IPS-18a (cell line): ENCODE results near the gene TRIM52.

Experiments used
- H3K27ac ChIP-seq: one replicate; pipeline ENCODE4 v1.5.1; 2013; ENCODE audit warnings: low read length
- H3K27me3 ChIP-seq: one replicate; pipeline ENCODE4 v1.6.1; 2013; ENCODE audit warnings: mild to moderate bottlenecking, low read length; ENCODE audit not compliant: control insufficient read depth, insufficient read depth
- H3K36me3 ChIP-seq: one replicate; pipeline ENCODE4 v1.6.1; 2013; ENCODE audit warnings: low read depth, low read length; ENCODE audit not compliant: control insufficient read depth
- H3K4me1 ChIP-seq: one replicate; pipeline ENCODE4 v1.6.1; 2013; ENCODE audit warnings: low read depth, low read length; ENCODE audit not compliant: control insufficient read depth
- H3K4me3 ChIP-seq: one replicate; pipeline ENCODE4 v1.5.1; 2013; ENCODE audit warnings: low read length
- H3K9ac ChIP-seq: one replicate; pipeline ENCODE4 v1.6.1; 2013; ENCODE audit warnings: mild to moderate bottlenecking, low read length, moderate library complexity
- H3K9me3 ChIP-seq: one replicate; pipeline ENCODE4 v1.6.1; 2013; ENCODE audit warnings: low read depth, low read length; ENCODE audit not compliant: control insufficient read depth

Gene TRIM52

DNA sequence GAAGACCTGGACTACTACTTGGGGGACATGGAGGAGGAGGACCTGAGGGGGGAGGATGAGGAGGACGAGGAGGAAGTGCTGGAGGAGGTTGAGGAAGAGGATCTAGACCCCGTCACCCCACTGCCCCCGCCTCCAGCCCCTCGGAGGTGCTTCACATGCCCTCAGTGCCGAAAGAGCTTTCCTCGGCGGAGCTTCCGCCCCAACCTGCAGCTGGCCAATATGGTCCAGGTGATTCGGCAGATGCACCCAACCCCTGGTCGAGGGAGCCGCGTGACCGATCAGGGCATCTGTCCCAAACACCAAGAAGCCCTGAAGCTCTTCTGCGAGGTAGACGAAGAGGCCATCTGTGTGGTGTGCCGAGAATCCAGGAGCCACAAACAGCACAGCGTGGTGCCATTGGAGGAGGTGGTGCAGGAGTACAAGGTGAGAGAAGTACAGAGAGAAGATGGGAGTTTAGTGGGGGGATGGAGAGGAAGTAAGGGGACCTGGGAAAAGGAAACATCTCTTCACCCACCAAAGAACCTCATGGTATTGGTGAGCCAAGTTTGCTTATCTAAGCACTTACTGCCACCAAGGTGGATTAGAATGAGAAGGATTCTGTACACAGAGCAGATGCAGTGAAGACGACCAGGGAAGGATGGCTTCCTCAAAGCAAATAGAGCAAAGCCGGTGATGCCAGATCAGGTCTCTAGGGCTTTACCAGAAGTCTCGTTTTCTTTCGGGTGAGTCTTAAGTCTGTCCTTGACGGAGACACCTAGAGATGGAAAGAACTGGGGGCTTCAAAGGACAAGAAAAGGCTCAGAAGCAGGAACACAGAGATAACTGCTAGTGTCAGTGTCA, 36.3 kb downstream of the TRIM52 start:
- H3K36me3 ChIP-seq, result no peaks in the 10 kb centered on the region
- H3K9me3 ChIP-seq, result no peaks in the 10 kb centered on the region
- H3K4me1 ChIP-seq, result peaks cover 7% of the 10 kb centered on the region
- peak overlapping the region; percentile 73 for H3K4me3 ChIP-seq
- H3K9ac ChIP-seq, result peak overlapping the region; percentile 70
- peak overlapping the region; percentile 61 for H3K27ac ChIP-seq
- no peaks in the 10 kb centered on the region for H3K27me3 ChIP-seq

DNA sequence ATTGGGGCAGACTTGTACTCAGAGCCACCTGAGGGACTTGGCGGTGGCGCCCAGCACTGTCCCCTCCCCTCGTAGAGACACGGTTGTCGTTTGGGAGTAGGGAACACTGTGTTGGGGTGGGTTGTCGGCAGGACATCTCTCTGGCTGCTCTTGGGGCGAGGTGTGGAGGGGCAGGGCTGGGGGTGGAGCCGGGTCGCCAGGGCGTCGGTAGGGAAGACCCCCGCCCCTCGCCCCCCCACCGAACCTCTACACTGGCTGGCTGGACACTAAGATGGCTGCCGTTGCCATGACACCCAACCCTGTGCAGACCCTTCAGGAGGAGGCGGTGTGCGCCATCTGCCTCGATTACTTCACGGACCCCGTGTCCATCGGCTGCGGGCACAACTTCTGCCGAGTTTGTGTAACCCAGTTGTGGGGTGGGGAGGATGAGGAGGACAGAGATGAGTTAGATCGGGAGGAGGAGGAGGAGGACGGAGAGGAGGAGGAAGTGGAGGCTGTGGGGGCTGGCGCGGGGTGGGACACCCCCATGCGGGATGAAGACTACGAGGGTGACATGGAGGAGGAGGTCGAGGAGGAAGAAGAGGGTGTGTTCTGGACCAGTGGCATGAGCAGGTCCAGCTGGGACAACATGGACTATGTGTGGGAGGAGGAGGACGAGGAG, 37.1 kb downstream of the TRIM52 start:
- Histone ChIP-seq H3K9ac (peak overlapping the region; percentile 70), H3K4me3 (peak overlapping the region; percentile 73), H3K27me3 (no peaks in the 10 kb centered on the region), H3K9me3 (no peaks in the 10 kb centered on the region), H3K36me3 (no peaks in the 10 kb centered on the region), H3K27ac (peak overlapping the region; percentile 61), H3K4me1 (peaks cover 7% of the 10 kb centered on the region)

DNA sequence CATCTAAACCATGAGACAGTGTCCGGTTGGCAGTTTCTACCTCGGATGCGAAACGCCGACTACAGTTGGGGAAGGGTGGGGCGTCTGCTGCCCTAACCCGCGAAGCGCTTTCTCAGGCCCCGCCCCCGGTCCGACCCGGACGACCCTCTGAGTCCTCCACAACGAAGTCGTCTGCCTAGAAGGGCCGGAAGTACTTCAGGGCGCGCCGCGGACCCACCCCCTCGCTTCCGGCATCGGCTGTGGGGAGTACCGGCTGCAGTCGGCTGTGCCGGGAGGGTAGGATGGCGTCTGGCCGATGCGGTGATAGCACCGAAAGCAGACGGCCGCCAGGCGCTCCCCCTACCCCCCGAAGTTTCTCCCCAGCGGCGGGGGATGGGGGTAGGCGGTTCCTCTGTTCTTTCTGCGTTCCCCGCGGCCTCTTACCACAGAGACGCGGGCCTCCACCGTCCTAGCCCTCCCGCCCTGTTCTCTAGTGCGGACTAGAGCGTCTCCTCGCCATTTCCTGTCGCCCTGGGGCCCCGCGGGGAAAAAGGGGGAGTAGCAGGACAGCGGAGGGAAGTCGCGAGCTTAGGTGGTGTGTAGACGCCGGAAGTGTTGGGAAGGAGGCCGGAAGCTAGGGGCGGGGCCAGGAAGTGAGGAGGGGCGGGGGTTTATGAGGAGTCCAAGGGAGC, 37.8 kb downstream of the TRIM52 start, which contains the start of gene TRIM41:
TSS of gene TRIM41 (plus strand) at position 224 of the 671 bp plus-strand sequence. CDS start 719 bp downstream, outside the sequence.
- Histone ChIP-seq H3K9ac (peak within 1 kb of the TSS; percentile 70), H3K4me1 (peaks cover 7% of the 10 kb centered on the region), H3K27ac (peak within 1 kb of the TSS; percentile 61), H3K27me3 (no peaks in the 10 kb centered on the region), H3K4me3 (peak within 1 kb of the TSS; percentile 73), H3K9me3 (no peaks in the 10 kb centered on the region), H3K36me3 (no peaks in the 10 kb centered on the region)

DNA sequence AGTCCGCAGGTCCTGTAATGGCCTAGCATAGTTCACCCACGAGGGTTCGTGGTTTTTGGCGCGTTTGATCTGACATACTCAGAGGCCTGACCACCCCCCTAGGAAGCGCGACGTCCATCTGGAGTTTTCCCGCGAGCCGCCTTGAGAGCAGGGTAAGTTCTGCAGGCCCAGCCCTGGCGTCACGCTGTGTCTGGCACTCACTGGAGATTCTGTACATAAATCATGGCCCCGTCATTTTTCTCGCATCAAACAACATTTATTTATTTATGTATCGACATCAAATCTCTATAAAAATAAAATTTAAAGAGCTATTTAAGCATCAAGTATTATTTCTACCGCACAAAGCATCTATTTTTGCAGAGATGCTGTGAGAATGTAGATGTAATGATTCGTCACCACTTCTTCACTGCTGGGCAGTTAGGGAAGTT, 38.3 kb downstream of the TRIM52 start:
- no peaks in the 10 kb centered on the region for H3K36me3 ChIP-seq
- peak overlapping the region; percentile 73 for H3K4me3 ChIP-seq
- H3K27ac ChIP-seq, result no peak overlapping the region
- peaks cover 4% of the 10 kb centered on the region for H3K27me3 ChIP-seq
- H3K9ac ChIP-seq, result peak overlapping the region; percentile 70
- H3K9me3 ChIP-seq, result no peaks in the 10 kb centered on the region
- H3K4me1 ChIP-seq, result peaks cover 11% of the 10 kb centered on the region

DNA sequence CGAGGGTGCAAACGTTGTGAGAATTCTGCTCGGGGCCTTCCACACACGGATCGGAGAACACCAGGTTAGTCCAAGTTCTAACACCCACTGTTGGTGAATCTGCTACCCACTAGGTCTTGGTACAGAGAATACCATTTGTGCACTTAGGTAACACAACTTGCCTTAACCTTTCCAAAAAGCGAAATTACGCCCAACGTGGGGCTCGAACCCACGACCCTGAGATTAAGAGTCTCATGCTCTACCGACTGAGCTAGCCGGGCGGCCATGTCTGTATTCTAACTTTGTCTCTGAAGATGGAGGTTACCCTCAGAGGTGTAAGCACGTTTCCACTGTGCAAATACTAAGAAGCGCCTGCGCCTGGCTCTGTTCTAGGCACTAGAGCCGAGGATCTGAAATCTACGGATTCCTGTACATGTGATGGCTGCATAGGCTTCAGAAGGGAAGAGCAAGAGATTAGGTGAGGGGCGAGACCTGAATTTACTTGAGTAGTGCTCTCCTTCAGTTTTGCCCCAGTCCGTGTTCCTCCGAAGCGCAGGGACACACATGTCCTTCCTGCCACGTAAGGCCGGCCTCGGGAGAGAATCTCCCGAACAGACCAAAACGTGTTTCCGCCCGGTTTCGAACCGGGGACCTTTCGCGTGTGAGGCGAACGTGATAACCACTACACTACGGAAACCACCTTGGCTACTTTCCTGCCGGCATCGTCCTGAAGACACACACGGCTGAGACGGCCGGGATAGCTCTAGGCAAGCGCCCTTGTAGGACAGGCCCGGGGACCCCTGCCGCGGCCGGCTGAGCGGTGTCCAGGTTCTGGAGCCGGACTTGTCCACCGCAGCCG, 38.9 kb downstream of the TRIM52 start:
- Histone ChIP-seq H3K27ac (no peak overlapping the region), H3K4me1 (peaks cover 14% of the 10 kb centered on the region), H3K9me3 (no peaks in the 10 kb centered on the region)

GRCh38 chr5:181221105-181221791, 39.7 kb downstream of the TRIM52 start:
- Histone ChIP-seq H3K27me3 (peaks cover 13% of the 10 kb centered on the region), H3K9ac (no peak overlapping the region), H3K9me3 (no peaks in the 10 kb centered on the region), H3K4me1 (peaks cover 14% of the 10 kb centered on the region), H3K4me3 (peak overlapping the region; percentile 73), H3K27ac (no peak overlapping the region), H3K36me3 (no peaks in the 10 kb centered on the region)

More for the DNA sequence above, 38.9 kb downstream of the TRIM52 start:
- Histone ChIP-seq H3K9ac (peak overlapping the region; percentile 70), H3K27me3 (peaks cover 7% of the 10 kb centered on the region), H3K4me3 (peak overlapping the region; percentile 73), H3K36me3 (no peaks in the 10 kb centered on the region)

GRCh38 chr5:181220178-181220515, 40.8 kb downstream of the TRIM52 start:
- no peak overlapping the region for H3K9ac ChIP-seq
- H3K4me1 ChIP-seq, result peaks cover 14% of the 10 kb centered on the region
- no peak overlapping the region for H3K4me3 ChIP-seq
- H3K36me3 ChIP-seq, result no peaks in the 10 kb centered on the region
- H3K27me3 ChIP-seq, result peaks cover 18% of the 10 kb centered on the region
- no peak overlapping the region for H3K27ac ChIP-seq
- no peaks in the 10 kb centered on the region for H3K9me3 ChIP-seq

- Histone ChIP-seq H3K36me3 (no peaks in the 10 kb centered on the region), H3K27ac (no peak overlapping the region), H3K9ac (no peak overlapping the region), H3K4me3 (no peak overlapping the region), H3K27me3 (peaks cover 18% of the 10 kb centered on the region), H3K9me3 (no peaks in the 10 kb centered on the region), H3K4me1 (peaks cover 12% of the 10 kb centered on the region)
Measured at GRCh38 chr5:181219262-181220177, 41.4 kb downstream of the TRIM52 start.

DNA sequence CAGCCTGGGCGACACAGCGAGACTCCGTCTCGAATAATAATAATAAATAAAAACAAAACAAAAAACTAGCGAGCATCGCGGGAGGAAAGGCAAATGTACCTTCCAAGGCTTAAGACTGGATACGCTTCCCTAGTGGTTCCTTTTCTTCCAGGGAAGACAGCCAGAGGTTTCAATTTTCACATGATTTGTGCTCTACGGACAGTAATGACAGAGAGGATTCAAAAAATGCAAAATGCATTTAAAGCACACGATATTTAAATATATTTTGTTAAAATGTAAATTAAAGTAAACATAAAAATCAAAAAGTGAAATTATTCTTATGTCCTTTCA, 42.2 kb downstream of the TRIM52 start:
- no peak overlapping the region for H3K9ac ChIP-seq

GRCh38 chr5:181217803-181218062, 43.2 kb downstream of the TRIM52 start:
- H3K9me3 ChIP-seq, result no peaks in the 10 kb centered on the region
- H3K9ac ChIP-seq, result no peak overlapping the region
- peaks cover 18% of the 10 kb centered on the region for H3K27me3 ChIP-seq
- peaks cover 6% of the 10 kb centered on the region for H3K4me1 ChIP-seq
- H3K4me3 ChIP-seq, result peak overlapping the region; percentile 84
- H3K27ac ChIP-seq, result no peak overlapping the region
- no peaks in the 10 kb centered on the region for H3K36me3 ChIP-seq

More for the DNA sequence above, 42.2 kb downstream of the TRIM52 start:
- Histone ChIP-seq H3K27me3 (peaks cover 18% of the 10 kb centered on the region), H3K4me1 (peaks cover 6% of the 10 kb centered on the region), H3K4me3 (peak overlapping the region; percentile 84), H3K27ac (no peak overlapping the region), H3K36me3 (no peaks in the 10 kb centered on the region), H3K9me3 (no peaks in the 10 kb centered on the region)
